ENCODE data around the gene NBEA.

DNA sequence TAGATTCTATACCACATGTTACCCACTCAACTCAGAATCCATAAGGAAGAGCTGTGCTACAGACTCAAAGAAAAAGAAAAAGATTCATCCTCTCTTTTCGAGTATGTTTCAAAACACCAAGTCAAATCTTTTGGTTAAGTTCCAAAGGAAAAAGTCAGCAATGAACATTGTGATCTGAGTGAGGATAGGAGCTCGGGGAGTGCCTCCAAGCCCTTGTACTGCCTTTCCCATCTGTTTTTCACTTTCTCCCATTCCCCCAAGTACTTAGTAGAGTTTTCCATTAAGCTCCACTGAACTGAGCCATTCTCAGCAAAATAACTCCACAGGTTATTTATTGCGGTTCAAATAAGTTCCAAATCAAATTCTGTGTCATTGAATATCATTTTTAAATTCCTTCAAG is 582.1 kb downstream of the NBEA start:
- TF ChIP-seq, protein P1, sequence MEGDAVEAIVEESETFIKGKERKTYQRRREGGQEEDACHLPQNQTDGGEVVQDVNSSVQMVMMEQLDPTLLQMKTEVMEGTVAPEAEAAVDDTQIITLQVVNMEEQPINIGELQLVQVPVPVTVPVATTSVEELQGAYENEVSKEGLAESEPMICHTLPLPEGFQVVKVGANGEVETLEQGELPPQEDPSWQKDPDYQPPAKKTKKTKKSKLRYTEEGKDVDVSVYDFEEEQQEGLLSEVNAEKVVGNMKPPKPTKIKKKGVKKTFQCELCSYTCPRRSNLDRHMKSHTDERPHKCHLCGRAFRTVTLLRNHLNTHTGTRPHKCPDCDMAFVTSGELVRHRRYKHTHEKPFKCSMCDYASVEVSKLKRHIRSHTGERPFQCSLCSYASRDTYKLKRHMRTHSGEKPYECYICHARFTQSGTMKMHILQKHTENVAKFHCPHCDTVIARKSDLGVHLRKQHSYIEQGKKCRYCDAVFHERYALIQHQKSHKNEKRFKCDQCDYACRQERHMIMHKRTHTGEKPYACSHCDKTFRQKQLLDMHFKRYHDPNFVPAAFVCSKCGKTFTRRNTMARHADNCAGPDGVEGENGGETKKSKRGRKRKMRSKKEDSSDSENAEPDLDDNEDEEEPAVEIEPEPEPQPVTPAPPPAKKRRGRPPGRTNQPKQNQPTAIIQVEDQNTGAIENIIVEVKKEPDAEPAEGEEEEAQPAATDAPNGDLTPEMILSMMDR (IDR thresholded peaks at IDR 0.05): no peak
- TF ChIP-seq POLR2A (IDR thresholded peaks at IDR 0.05): no peak
